IMR-90 (cell line): Measurements from ENCODE around the gene SRPK2. TPM values are rescaled to one million over a fixed set of nuclear protein-coding genes. Genes with fewer than 3 reads are reported as not detected.
A peak's percentile ranks its signal among the peaks of the same experiment; 100 is the strongest.

Experiments used
- ATAC-seq: fragments of 200-7000 bp; cut with Tn5 transposase; 2 replicates; pipeline ENCODE4 v1.9.1; 2020; ENCODE audit warnings: low read depth, mild to moderate bottlenecking, moderate library complexity
- BruUV-seq: library from RNA; stranded (reverse); fragments of 400-500 nt; replicated peaks from 2 replicates; lab custom pipeline; 2021; lab: Mats Ljungman, UMichigan
- CTCF ChIA-PET: fragments of 300-600 bp; formaldehyde crosslinking; extraction: SDS; loops from one replicate; lab custom pipeline; 2021; ENCODE audit warnings: antibody characterized with exemption; lab: Yijun Ruan, JAX
- POLR2A ChIA-PET: fragments of 300-600 bp; sonication (Branson Sonifier 250); formaldehyde crosslinking; loops from one replicate; lab custom pipeline; 2022; ENCODE audit warnings: antibody characterized with exemption; ENCODE audit not compliant: unreplicated experiment; lab: Charles Lee
- DNase-seq: peaks from one replicate; pipeline ENCODE4 v3.0.0; 2013
- H2AFZ ChIP-seq: replicated peaks from 2 replicates; pipeline ENCODE3; 2013; ENCODE audit warnings: low read length, mild to moderate bottlenecking; ENCODE audit not compliant: poor library complexity
- H2AK5ac ChIP-seq: 2 replicates; pipeline ENCODE4 v1.6.1; 2013; ENCODE audit warnings: low read depth, low read length, inconsistent platforms
- H2AK9ac ChIP-seq: replicated peaks from 2 replicates; pipeline ENCODE3; 2013; ENCODE audit warnings: mild to moderate bottlenecking, low read depth, low read length, moderate library complexity; ENCODE audit not compliant: poor library complexity
- H2BK120ac ChIP-seq: 2 replicates; pipeline ENCODE4 v1.6.1; 2013; ENCODE audit warnings: low read depth, low read length, inconsistent platforms
- H2BK15ac ChIP-seq: 3 replicates; pipeline ENCODE4 v1.6.1; 2013; ENCODE audit warnings: low read depth, low read length, inconsistent platforms
- H2BK20ac ChIP-seq: 2 replicates; pipeline ENCODE4 v1.6.1; 2013; ENCODE audit warnings: low read depth, mild to moderate bottlenecking, inconsistent platforms, low read length, moderate library complexity
- H2BK5ac ChIP-seq: 2 replicates; pipeline ENCODE4 v1.6.1; 2013; ENCODE audit warnings: mild to moderate bottlenecking, low read depth, low read length, inconsistent platforms; ENCODE audit not compliant: poor library complexity, severe bottlenecking
- H3K14ac ChIP-seq: replicated peaks from 2 replicates; pipeline ENCODE4 v1.6.1; 2013; ENCODE audit warnings: low read depth, low read length, inconsistent platforms
- H3K18ac ChIP-seq: 2 replicates; pipeline ENCODE4 v1.6.1; 2013; ENCODE audit warnings: low read depth, low read length, control low read depth
- H3K23ac ChIP-seq: 2 replicates; pipeline ENCODE4 v1.6.1; 2013; ENCODE audit warnings: low read depth, low read length, inconsistent platforms
- H3K27ac ChIP-seq: 2 replicates; pipeline ENCODE4 v1.5.1; 2013; ENCODE audit warnings: mild to moderate bottlenecking, control low read depth, low read length; ENCODE audit not compliant: insufficient read depth
- H3K27me3 ChIP-seq: 2 replicates; pipeline ENCODE4 v1.6.1; 2013; ENCODE audit warnings: low read length; ENCODE audit not compliant: control insufficient read depth, insufficient read depth
- H3K36me3 ChIP-seq: 2 replicates; pipeline ENCODE4 v1.6.1; 2013; ENCODE audit warnings: low read length, mixed read lengths; ENCODE audit not compliant: control insufficient read depth, insufficient read depth
- H3K4ac ChIP-seq: 2 replicates; pipeline ENCODE4 v1.6.1; 2013; ENCODE audit warnings: low read depth, low read length, inconsistent platforms
- H3K4me1 ChIP-seq: 2 replicates; pipeline ENCODE4 v1.6.1; 2013; ENCODE audit warnings: low read length, mixed read lengths; ENCODE audit not compliant: control insufficient read depth, insufficient read depth
- H3K4me2 ChIP-seq: 2 replicates; pipeline ENCODE4 v1.6.1; 2013; ENCODE audit warnings: low read depth, mild to moderate bottlenecking, control low read depth, low read length, moderate library complexity
- H3K4me3 ChIP-seq: 2 replicates; pipeline ENCODE4 v1.5.1; 2013; ENCODE audit warnings: low read depth, mild to moderate bottlenecking, control low read depth, low read length, moderate library complexity; ENCODE audit not compliant: insufficient read depth
- H3K56ac ChIP-seq: 2 replicates; pipeline ENCODE4 v1.6.1; 2013; ENCODE audit warnings: low read length, inconsistent platforms; ENCODE audit not compliant: insufficient read depth; ENCODE audit errors: extremely low read depth
- H3K79me1 ChIP-seq, 2 experiments: 2 replicates each; pipeline ENCODE4 v1.6.1; 2013; ENCODE audit warnings: low read length in 2 of 2, inconsistent platforms in 1 of 2, low read depth in 1 of 2
- H3K9ac ChIP-seq: 2 replicates; pipeline ENCODE4 v1.6.1; 2013; ENCODE audit warnings: low read depth, low read length, control low read depth
- H3K9me1 ChIP-seq: 2 replicates; pipeline ENCODE4 v1.6.1; 2013; ENCODE audit warnings: low read length, inconsistent platforms; ENCODE audit not compliant: insufficient read depth
- H3K9me3 ChIP-seq: 2 replicates; pipeline ENCODE4 v1.6.1; 2013; ENCODE audit warnings: low read length; ENCODE audit not compliant: control insufficient read depth, insufficient read depth
- H4K20me1 ChIP-seq: 2 replicates; pipeline ENCODE4 v1.6.1; 2013; ENCODE audit warnings: low read length, inconsistent platforms; ENCODE audit not compliant: insufficient read depth
- H4K5ac ChIP-seq: 2 replicates; pipeline ENCODE4 v1.6.1; 2013; ENCODE audit warnings: mild to moderate bottlenecking, low read depth, low read length, control low read depth
- H4K8ac ChIP-seq, 2 experiments: 2 replicates each; pipeline ENCODE4 v1.6.1; 2013; ENCODE audit warnings: low read depth in 2 of 2, low read length in 2 of 2, control low read depth in 1 of 2, inconsistent platforms in 1 of 2
- H4K91ac ChIP-seq: 2 replicates; pipeline ENCODE4 v1.6.1; 2013; ENCODE audit warnings: low read depth, low read length, inconsistent platforms; ENCODE audit not compliant: insufficient read depth
- BHLHE40 ChIP-seq: fragments of 150-350 bp; IDR thresholded peaks from 2 replicates; pipeline ENCODE4 v1.6.1; 2016; ENCODE audit warnings: mild to moderate bottlenecking, low read depth, low read length
- CEBPB ChIP-seq: IDR thresholded peaks from 2 replicates; pipeline ENCODE4 v1.6.1; 2012; ENCODE audit warnings: low read depth, low read length, improper control_type of control experiment
- CHD1 ChIP-seq: IDR thresholded peaks from 2 replicates; pipeline ENCODE4 v1.6.1; 2012; ENCODE audit warnings: low read depth, low read length, improper control_type of control experiment
- CTCF ChIP-seq: conservative IDR thresholded peaks from 2 replicates; pipeline ENCODE4 v1.5.1; 2012; ENCODE audit warnings: mild to moderate bottlenecking, low read depth, low read length, improper control_type of control experiment
- FOS ChIP-seq: fragments of 150-350 bp; IDR thresholded peaks from 2 replicates; pipeline ENCODE4 v1.6.1; 2016; ENCODE audit warnings: low read depth, low read length
- MAFK ChIP-seq: IDR thresholded peaks from 2 replicates; pipeline ENCODE4 v1.6.1; 2012; ENCODE audit warnings: low read depth, low read length, improper control_type of control experiment
- MAZ ChIP-seq: IDR thresholded peaks from 2 replicates; pipeline ENCODE4 v1.6.1; 2012; ENCODE audit warnings: low read depth, mild to moderate bottlenecking, low read length, improper control_type of control experiment, moderate library complexity, borderline replicate concordance
- MXI1 ChIP-seq: IDR thresholded peaks from 2 replicates; pipeline ENCODE4 v1.6.1; 2012; ENCODE audit warnings: low read depth, mild to moderate bottlenecking, low read length, moderate library complexity, borderline replicate concordance
- NFE2L2 ChIP-seq: fragments of 150-350 bp; IDR thresholded peaks from 2 replicates; pipeline ENCODE4 v1.6.1; 2016; ENCODE audit warnings: low read depth, mild to moderate bottlenecking, low read length
- POLR2A ChIP-seq: IDR thresholded peaks from 2 replicates; pipeline ENCODE4 v1.6.1; 2012; ENCODE audit warnings: mild to moderate bottlenecking, low read depth, low read length
- RAD21 ChIP-seq: IDR thresholded peaks from 2 replicates; pipeline ENCODE4 v1.6.1; 2012; ENCODE audit warnings: low read length, improper control_type of control experiment
- RCOR1 ChIP-seq: IDR thresholded peaks from 2 replicates; pipeline ENCODE4 v1.6.1; 2012; ENCODE audit warnings: mild to moderate bottlenecking, low read length, improper control_type of control experiment; ENCODE audit not compliant: insufficient replicate concordance
- RFX5 ChIP-seq: IDR thresholded peaks from 2 replicates; pipeline ENCODE4 v1.8.0; 2012; ENCODE audit warnings: low read depth, mild to moderate bottlenecking, low read length, moderate library complexity
- SMC3 ChIP-seq: fragments of 150-350 bp; IDR thresholded peaks from 2 replicates; pipeline ENCODE4 v1.6.1; 2016; ENCODE audit warnings: low read depth, mild to moderate bottlenecking, antibody characterized with exemption, low read length, moderate library complexity
- WGBS, 2 experiments: methylation state at CpG; one replicate each; pipeline versions ENCODE4 v1.1.5 to v1.1.7; 2013; ENCODE audit warnings: missing lambda C conversion rate in 2 of 2; ENCODE audit not compliant: insufficient read length in 1 of 2; ENCODE audit errors: extremely low coverage in 2 of 2; 5-methylcytosine and 5-hydroxymethylcytosine counted together
- dilution Hi-C: fragments of 300-500 bp; cut with HindIII; formaldehyde crosslinking; loops from one replicate; pipeline ENCODE4 v1.14.3; 2018; ENCODE audit warnings: low sequenced_read_pairs; ENCODE audit not compliant: unreplicated experiment
- in situ Hi-C: fragments of 300-500 bp; cut with MboI; formaldehyde crosslinking; loops from 3 replicates; pipeline ENCODE4 v1.14.3; 2019; ENCODE audit warnings: low sequenced_read_pairs, inconsistent platforms, mixed read lengths
- intact Hi-C: fragments of 100-400 bp; cut with micrococcal nuclease; formaldehyde crosslinking; loops from 2 replicates; pipeline ENCODE4 v1.10.0; 2022
- polyA plus RNA-seq, 3 experiments: library from polyadenylated mRNA; depleted of rRNA; stranded (reverse); fragments of >200 nt; gene quantifications; 2 replicates each; pipeline ENCODE4 v1.2.3, GENCODE V29; 2012; ENCODE audit warnings: low replicate concordance in 1 of 3
- total RNA-seq: library from RNA; depleted of rRNA; stranded (reverse); fragments of >200 nt; gene quantifications from 2 replicates; pipeline ENCODE4 v1.2.3, GENCODE V29; 2012

SRPK2 gene
- total and polyA plus RNA-seq, 2 of the 4 experiments (the other 2 are of a cell fraction): 13.2 to 33.0 TPM

DNA sequence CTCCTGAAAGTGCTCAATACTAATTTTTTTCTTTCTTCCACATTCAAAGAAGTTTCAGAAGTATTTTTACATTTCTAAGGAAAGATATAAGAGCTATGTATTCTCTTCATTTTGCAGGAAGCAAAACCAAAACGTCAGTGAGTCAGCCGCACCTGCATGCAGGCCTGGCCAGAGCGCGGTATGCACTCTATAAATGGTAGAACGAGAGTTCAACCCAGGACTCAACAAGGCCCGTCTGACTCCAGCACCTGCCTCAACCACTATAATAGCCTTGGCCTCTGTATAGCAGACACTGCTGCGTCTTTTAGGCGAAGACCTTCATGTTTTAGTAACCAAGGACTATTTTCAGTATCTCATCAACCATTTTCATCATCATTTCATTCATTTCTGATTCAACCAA, 261.5 kb downstream of the SRPK2 start:
- dilution Hi-C loops (no loop called here), intact Hi-C loops (loop anchor here (2.0 kb wide), 1 partner anchor 20 kb away; no protein-coding TSS in a partner anchor), in situ Hi-C loops (loop anchor here (25.0 kb wide), 1 partner anchor 210 kb away; no protein-coding TSS in a partner anchor)
- DNase-seq (peak; percentile 27), ATAC-seq (no peak)
- CTCF ChIA-PET: interaction anchor here (1.4 kb wide), 1 partner anchor 9 kb away, joined by 3 read pairs; no protein-coding TSS in a partner anchor
- Histone ChIP-seq H3K9me1 (peaks cover 8% of the 10 kb centered on the region; the same call in 1 of the 2 replicates), H2BK20ac (no peak overlapping the region), H4K8ac (no peak overlapping the region), H2BK120ac (no peak overlapping the region), H3K27ac (no peak overlapping the region), H3K4me3 (no peak overlapping the region), H3K79me1 (peaks cover 20 to 41% of the 10 kb centered on the region in 2 experiments; a peak in 3 of 4 replicates), H4K20me1 (peaks cover 17% of the 10 kb centered on the region; the same call in 1 of the 2 replicates), H3K18ac (no peak overlapping the region), H3K23ac (no peak overlapping the region), H3K9me3 (no peaks in the 10 kb centered on the region), H2AK5ac (no peak overlapping the region), H3K36me3 (peaks cover 19% of the 10 kb centered on the region), H3K4me1 (no peaks in the 10 kb centered on the region; the same call in 1 of the 2 replicates), H3K4me2 (no peak overlapping the region), H2BK15ac (no peak overlapping the region), H2AFZ (no peak overlapping the region), H3K9ac (no peak overlapping the region), H3K56ac (no peak overlapping the region), H2BK5ac (no peak overlapping the region), H3K27me3 (no peaks in the 10 kb centered on the region), H4K5ac (no peak overlapping the region), H3K14ac (no peak overlapping the region), H2AK9ac (no peak overlapping the region), H3K4ac (no peak overlapping the region), H4K91ac (no peak overlapping the region)
- no TSS peak for BruUV-seq
- 89% methylated on average over 4 of the region's 8 CpGs; no CpG with 5 or more reads in 1 of the 2 experiments for WGBS, 2 experiments
- no peak for TF ChIP-seq MAZ
- TF ChIP-seq RAD21: no peak
- TF ChIP-seq MAFK: no peak
- TF ChIP-seq RFX5: no peak
- no peak for TF ChIP-seq BHLHE40
- TF ChIP-seq CTCF: no peak
- TF ChIP-seq FOS: no peak
- no peak for TF ChIP-seq RCOR1
- no peak for TF ChIP-seq CEBPB
- no peak for TF ChIP-seq NFE2L2
- no peak for TF ChIP-seq SMC3
- TF ChIP-seq CHD1: no peak
- TF ChIP-seq POLR2A: no peak
- TF ChIP-seq MXI1: no peak
- POLR2A ChIA-PET: no interaction called here
